ENCODE measurements around the gene PPT2.
"Not testable (repeated sequence)": the region's sequence is repeated elsewhere in the genome, so short reads cannot be mapped to it uniquely, and the experiment has no call there.

Gene PPT2

DNA sequence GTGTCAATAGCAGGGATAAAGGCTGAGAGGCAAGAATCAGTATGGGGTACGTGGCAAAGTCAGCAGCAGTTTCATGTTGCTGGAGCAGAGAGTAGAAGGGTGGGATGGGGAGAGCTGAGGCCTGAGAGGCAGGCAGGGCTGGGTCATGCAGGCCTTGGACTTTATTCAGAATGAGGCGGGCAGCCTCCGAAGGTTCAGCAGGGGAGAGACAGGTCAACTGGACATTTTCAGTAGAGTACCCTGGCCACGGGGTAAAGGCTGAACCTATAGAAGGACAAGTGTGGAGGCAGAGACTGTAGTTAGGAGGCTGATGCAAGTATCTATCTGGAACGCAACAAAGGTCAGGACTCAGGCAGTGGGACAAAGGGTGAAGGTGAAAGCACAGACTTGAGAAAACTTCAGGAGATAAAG, 56.3 kb downstream of the PPT2 start:
- DNase-seq (ENCODE audit: low spot score) = no peak

DNA sequence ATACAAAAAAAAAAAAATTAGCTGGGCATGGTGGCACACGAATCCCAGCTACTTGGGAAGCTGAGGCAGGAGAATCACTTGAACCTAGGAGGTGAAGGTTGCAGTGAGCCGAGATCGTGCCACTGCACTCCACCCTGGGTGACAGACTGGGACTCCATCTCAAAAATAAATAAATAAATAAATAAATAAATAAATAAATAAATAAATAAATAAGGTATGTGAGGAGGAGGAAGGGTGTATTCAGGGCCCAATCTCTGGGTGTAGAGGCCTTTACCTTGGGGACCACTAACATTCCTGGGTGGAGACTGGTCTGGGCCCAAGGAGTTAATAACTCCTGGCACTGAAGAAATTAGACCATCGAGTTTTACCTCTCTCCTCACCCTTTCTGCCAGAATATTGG, 57.5 kb downstream of the PPT2 start:
- DNase-seq (ENCODE audit: low spot score) = not testable (repeated sequence)

DNA sequence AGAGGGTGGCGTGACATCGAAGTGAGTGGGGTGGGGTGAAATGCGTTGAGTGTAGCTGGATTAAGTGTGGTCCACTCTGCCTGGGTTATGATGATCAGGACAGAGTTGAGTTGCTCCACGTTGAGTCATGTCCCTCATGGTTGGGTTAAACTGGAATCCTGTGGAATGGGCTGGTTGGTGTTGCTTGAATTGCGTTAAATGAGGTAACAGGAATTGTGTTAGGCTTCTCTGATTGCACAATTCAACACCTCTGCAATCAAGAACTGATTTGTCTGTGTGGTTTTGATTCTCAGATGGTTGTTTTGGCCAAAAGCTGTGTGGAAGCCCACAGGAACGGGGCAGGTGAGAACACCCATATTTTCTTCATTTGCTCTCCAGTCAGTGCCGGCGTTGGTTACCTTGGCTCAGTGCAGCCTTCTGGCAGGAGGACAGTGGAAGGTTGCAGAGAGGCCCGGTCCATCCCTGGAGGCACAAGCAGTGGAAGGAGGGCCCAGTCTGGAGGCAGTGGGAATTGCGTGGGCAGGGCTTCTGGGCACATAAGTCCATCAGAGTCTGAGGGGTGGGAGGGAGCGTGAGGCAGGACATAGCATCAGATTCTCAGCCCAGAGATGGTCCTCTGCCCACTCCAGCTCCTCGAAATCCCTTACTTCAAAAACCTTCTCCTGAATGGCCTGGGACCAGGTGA, 58.3 kb downstream of the PPT2 start:
- DNase-seq (ENCODE audit: low spot score) = no peak
